ENCODE data around the gene TMEM175.

- TF ChIP-seq HDAC6 (IDR thresholded peaks at IDR 0.05; ENCODE audit: low read depth, low read length) (no peak), FOSL1 (IDR thresholded peaks at IDR 0.05; ENCODE audit: insufficient read depth, low read depth, low read length) (no peak), TCF12 (IDR thresholded peaks at IDR 0.05; ENCODE audit: low read depth, low read length) (no peak), YY1 (IDR thresholded peaks at IDR 0.05; ENCODE audit: low read depth, low read length) (no peak), CREB1 (IDR thresholded peaks at IDR 0.05) (no peak), RAD21 (IDR thresholded peaks at IDR 0.05 in 1 of 2, conservative IDR thresholded peaks at IDR 0.05 in 1 of 2; ENCODE audit: low read depth in 2 of 2, low read length in 2 of 2) (no peak), POLR2AphosphoS5 (IDR thresholded peaks at IDR 0.05; ENCODE audit: low read depth, low read length) (no peak), EGR1 (IDR thresholded peaks at IDR 0.05; ENCODE audit: borderline replicate concordance, low read depth, low read length) (no peak), POLR2A (IDR thresholded peaks at IDR 0.05; ENCODE audit: control extremely low read depth in 1 of 2, low read depth in 2 of 2, low read length in 2 of 2) (no peak), PHF8 (conservative IDR thresholded peaks at IDR 0.05; ENCODE audit: low read depth, low read length) (no peak)
- TF ChIP-seq, protein P1, sequence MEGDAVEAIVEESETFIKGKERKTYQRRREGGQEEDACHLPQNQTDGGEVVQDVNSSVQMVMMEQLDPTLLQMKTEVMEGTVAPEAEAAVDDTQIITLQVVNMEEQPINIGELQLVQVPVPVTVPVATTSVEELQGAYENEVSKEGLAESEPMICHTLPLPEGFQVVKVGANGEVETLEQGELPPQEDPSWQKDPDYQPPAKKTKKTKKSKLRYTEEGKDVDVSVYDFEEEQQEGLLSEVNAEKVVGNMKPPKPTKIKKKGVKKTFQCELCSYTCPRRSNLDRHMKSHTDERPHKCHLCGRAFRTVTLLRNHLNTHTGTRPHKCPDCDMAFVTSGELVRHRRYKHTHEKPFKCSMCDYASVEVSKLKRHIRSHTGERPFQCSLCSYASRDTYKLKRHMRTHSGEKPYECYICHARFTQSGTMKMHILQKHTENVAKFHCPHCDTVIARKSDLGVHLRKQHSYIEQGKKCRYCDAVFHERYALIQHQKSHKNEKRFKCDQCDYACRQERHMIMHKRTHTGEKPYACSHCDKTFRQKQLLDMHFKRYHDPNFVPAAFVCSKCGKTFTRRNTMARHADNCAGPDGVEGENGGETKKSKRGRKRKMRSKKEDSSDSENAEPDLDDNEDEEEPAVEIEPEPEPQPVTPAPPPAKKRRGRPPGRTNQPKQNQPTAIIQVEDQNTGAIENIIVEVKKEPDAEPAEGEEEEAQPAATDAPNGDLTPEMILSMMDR (IDR thresholded peaks at IDR 0.05; ENCODE audit: control extremely low read depth in 1 of 3, insufficient read depth in 1 of 3, low read depth in 1 of 3, low read length in 3 of 3), result no peak
Observed at GRCh38 chr4:925771-926500, 6.3 kb upstream of the TMEM175 start.
